ENCODE results near the gene CLDN8.

Gene CLDN8

GRCh38 chr21:30186242-30186641 lies 29.7 kb downstream of the CLDN8 start:
- H3K4me1 ChIP-seq (ENCODE audit: control insufficient read depth in 2 of 2, insufficient read depth in 1 of 2, low read depth in 1 of 2, low read length in 2 of 2), result no peaks in the 10 kb centered on the region
- no peak overlapping the region for H3K4me2 ChIP-seq (ENCODE audit: insufficient read depth, low read length, poor library complexity, severe bottlenecking)
- H3K4me3 ChIP-seq (ENCODE audit: low read length in 2 of 2), result no peak overlapping the region
- H3K18ac ChIP-seq (ENCODE audit: low read length), result no peak overlapping the region
- no peak overlapping the region for H2BK5ac ChIP-seq (ENCODE audit: low read length)
- no peaks in the 10 kb centered on the region for H3K9me3 ChIP-seq (replicated peaks in 1 of 2; ENCODE audit: control insufficient read depth in 2 of 2, insufficient read depth in 1 of 2, low read depth in 1 of 2, low read length in 2 of 2)
- H2AFZ ChIP-seq (ENCODE audit: low read length), result no peak overlapping the region
- no peak overlapping the region for H3K9ac ChIP-seq (ENCODE audit: low read depth, low read length, poor library complexity)
- no peak overlapping the region for H3K4ac ChIP-seq (ENCODE audit: low read length)
- no peaks in the 10 kb centered on the region for H3K36me3 ChIP-seq (replicated peaks in 1 of 2; ENCODE audit: control insufficient read depth in 2 of 2, insufficient read depth in 2 of 2, low read length in 2 of 2)
- no peak overlapping the region for H2BK12ac ChIP-seq (ENCODE audit: low read length)
- H2BK120ac ChIP-seq (ENCODE audit: low read depth, low read length), result no peak overlapping the region
- no CpG with 5 or more reads among the region's 2 CpGs for WGBS, 2 donors (ENCODE audit: extremely low coverage in 2 of 2, insufficient read length in 2 of 2, insufficient replicate concordance in 1 of 2)
- H3K27me3 ChIP-seq (ENCODE audit: control insufficient read depth in 3 of 3, insufficient read depth in 3 of 3, low read depth in 1 of 3, low read length in 3 of 3), result no peaks in the 10 kb centered on the region
- no peak overlapping the region for H3K14ac ChIP-seq (ENCODE audit: low read length)
- H3K27ac ChIP-seq (replicated peaks; ENCODE audit: low read length), result no peak overlapping the region
- H4K91ac ChIP-seq (ENCODE audit: low read depth, low read length, poor library complexity), result no peak overlapping the region
- DNase-seq (ENCODE audit: low spot score), result no peak
- no peak overlapping the region for H3K23ac ChIP-seq (ENCODE audit: low read depth, low read length, poor library complexity)
- no peaks in the 10 kb centered on the region for H3K79me1 ChIP-seq (ENCODE audit: low read depth, low read length)
- no peak overlapping the region for H2AK5ac ChIP-seq (ENCODE audit: low read depth, low read length)
- H4K8ac ChIP-seq (ENCODE audit: low read depth, low read length), result no peak overlapping the region
- H2BK15ac ChIP-seq (ENCODE audit: low read length), result no peak overlapping the region

DNA sequence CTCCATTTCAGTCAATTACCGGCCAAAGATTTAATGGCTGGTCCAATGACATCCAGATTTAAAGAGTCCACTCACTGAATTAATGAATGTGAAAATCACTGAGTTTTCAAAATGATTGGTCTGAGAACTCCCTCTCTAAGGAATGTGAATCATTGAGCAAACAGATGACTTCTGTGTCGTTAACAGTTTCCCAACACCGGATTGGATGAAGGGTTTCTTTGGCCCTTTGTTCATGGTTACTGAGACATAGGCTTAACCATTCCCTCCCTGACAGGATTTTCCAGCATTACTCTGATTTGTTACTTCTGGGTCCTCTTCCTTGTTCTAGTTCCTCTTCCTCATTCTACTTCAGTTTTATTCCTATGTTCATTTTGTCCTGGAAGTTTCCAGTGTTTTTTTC lies 47.8 kb downstream of the CLDN8 start:
- no peak overlapping the region for H4K91ac ChIP-seq (ENCODE audit: low read depth, low read length, poor library complexity)
- no peak overlapping the region for H3K23ac ChIP-seq (ENCODE audit: low read depth, low read length, poor library complexity)
- H3K4ac ChIP-seq (ENCODE audit: low read length), result no peak overlapping the region
- H2BK12ac ChIP-seq (ENCODE audit: low read length), result no peak overlapping the region
- no peak overlapping the region for H2BK5ac ChIP-seq (ENCODE audit: low read length)
- H3K27ac ChIP-seq (replicated peaks; ENCODE audit: low read length), result no peak overlapping the region
- no peaks in the 10 kb centered on the region for H3K36me3 ChIP-seq (replicated peaks in 1 of 2; ENCODE audit: control insufficient read depth in 2 of 2, insufficient read depth in 2 of 2, low read length in 2 of 2)
- H3K4me1 ChIP-seq (ENCODE audit: control insufficient read depth in 2 of 2, insufficient read depth in 1 of 2, low read depth in 1 of 2, low read length in 2 of 2), result no peaks in the 10 kb centered on the region
- no peak overlapping the region for H3K14ac ChIP-seq (ENCODE audit: low read length)
- no peak overlapping the region for H3K18ac ChIP-seq (ENCODE audit: low read length)
- no peak overlapping the region for H2BK120ac ChIP-seq (ENCODE audit: low read depth, low read length)
- H3K4me2 ChIP-seq (ENCODE audit: insufficient read depth, low read length, poor library complexity, severe bottlenecking), result no peak overlapping the region
- no peak overlapping the region for H3K9ac ChIP-seq (ENCODE audit: low read depth, low read length, poor library complexity)
- H4K8ac ChIP-seq (ENCODE audit: low read depth, low read length), result no peak overlapping the region
- no peaks in the 10 kb centered on the region for H3K27me3 ChIP-seq (ENCODE audit: control insufficient read depth in 3 of 3, insufficient read depth in 3 of 3, low read depth in 1 of 3, low read length in 3 of 3)
- no peak overlapping the region for H2AK5ac ChIP-seq (ENCODE audit: low read depth, low read length)
- no peak overlapping the region for H2BK15ac ChIP-seq (ENCODE audit: low read length)
- WGBS, 2 donors (ENCODE audit: extremely low coverage in 2 of 2, insufficient read length in 2 of 2, insufficient replicate concordance in 1 of 2), result no CpG with 5 or more reads among the region's 3 CpGs
- H3K4me3 ChIP-seq (ENCODE audit: low read length in 2 of 2), result no peak overlapping the region
- H3K9me3 ChIP-seq (replicated peaks in 1 of 2; ENCODE audit: control insufficient read depth in 2 of 2, insufficient read depth in 1 of 2, low read depth in 1 of 2, low read length in 2 of 2), result no peaks in the 10 kb centered on the region
- no peak for DNase-seq (ENCODE audit: low spot score)
- H2AFZ ChIP-seq (ENCODE audit: low read length), result no peak overlapping the region
- no peaks in the 10 kb centered on the region for H3K79me1 ChIP-seq (ENCODE audit: low read depth, low read length)

- H3K9me3 ChIP-seq (replicated peaks in 1 of 2; ENCODE audit: control insufficient read depth in 2 of 2, insufficient read depth in 1 of 2, low read depth in 1 of 2, low read length in 2 of 2), result no peaks in the 10 kb centered on the region
These were observed 49.2 kb downstream of the CLDN8 start, which contains the start of gene CLDN17 for GRCh38 chr21:30166705-30167104. TSS of gene CLDN17 (minus strand) at chr21:30166805. CDS start at chr21:30166617, 188 bp downstream.

DNA sequence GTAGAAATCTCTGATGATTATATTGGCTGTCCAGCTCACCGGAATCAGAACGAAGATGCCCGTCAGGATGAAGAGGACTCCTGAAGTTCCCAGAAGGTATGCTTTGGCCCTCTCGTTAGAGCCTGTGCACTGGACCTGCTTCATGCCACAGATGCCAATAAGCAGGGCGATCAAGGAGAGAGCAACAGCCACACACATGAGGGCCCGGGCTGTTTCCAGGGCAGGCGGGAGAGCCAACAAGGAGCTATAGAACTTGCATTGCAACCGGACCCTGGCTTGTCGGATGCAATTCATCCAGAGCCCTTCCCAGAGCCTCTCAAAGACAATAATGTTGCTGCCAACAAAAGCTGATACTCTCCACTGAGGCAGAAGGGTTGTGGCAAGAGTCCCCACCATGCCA lies 49.7 kb downstream of the CLDN8 start:
- no peak overlapping the region for H2BK120ac ChIP-seq (ENCODE audit: low read depth, low read length)
- H3K4me1 ChIP-seq (ENCODE audit: control insufficient read depth in 2 of 2, insufficient read depth in 1 of 2, low read depth in 1 of 2, low read length in 2 of 2), result no peaks in the 10 kb centered on the region
- H2BK15ac ChIP-seq (ENCODE audit: low read length), result no peak overlapping the region
- H3K4me2 ChIP-seq (ENCODE audit: insufficient read depth, low read length, poor library complexity, severe bottlenecking), result no peak overlapping the region
- H3K18ac ChIP-seq (ENCODE audit: low read length), result no peak overlapping the region
- no CpG with 5 or more reads among the region's 9 CpGs for WGBS, 2 donors (ENCODE audit: extremely low coverage in 2 of 2, insufficient read length in 2 of 2, insufficient replicate concordance in 1 of 2)
- no peaks in the 10 kb centered on the region for H3K36me3 ChIP-seq (replicated peaks in 1 of 2; ENCODE audit: control insufficient read depth in 2 of 2, insufficient read depth in 2 of 2, low read length in 2 of 2)
- no peak overlapping the region for H3K23ac ChIP-seq (ENCODE audit: low read depth, low read length, poor library complexity)
- H3K27ac ChIP-seq (replicated peaks; ENCODE audit: low read length), result no peak overlapping the region
- H3K9ac ChIP-seq (ENCODE audit: low read depth, low read length, poor library complexity), result no peak overlapping the region
- no peaks in the 10 kb centered on the region for H3K79me1 ChIP-seq (ENCODE audit: low read depth, low read length)
- H3K27me3 ChIP-seq (ENCODE audit: control insufficient read depth in 3 of 3, insufficient read depth in 3 of 3, low read depth in 1 of 3, low read length in 3 of 3), result no peaks in the 10 kb centered on the region
- H2BK12ac ChIP-seq (ENCODE audit: low read length), result no peak overlapping the region
- H2AK5ac ChIP-seq (ENCODE audit: low read depth, low read length), result no peak overlapping the region
- H2BK5ac ChIP-seq (ENCODE audit: low read length), result no peak overlapping the region
- H4K8ac ChIP-seq (ENCODE audit: low read depth, low read length), result no peak overlapping the region
- H2AFZ ChIP-seq (ENCODE audit: low read length), result no peak overlapping the region
- DNase-seq (ENCODE audit: low spot score), result no peak
- no peak overlapping the region for H4K91ac ChIP-seq (ENCODE audit: low read depth, low read length, poor library complexity)
- no peak overlapping the region for H3K4ac ChIP-seq (ENCODE audit: low read length)
- H3K14ac ChIP-seq (ENCODE audit: low read length), result no peak overlapping the region
- H3K9me3 ChIP-seq (replicated peaks in 1 of 2; ENCODE audit: control insufficient read depth in 2 of 2, insufficient read depth in 1 of 2, low read depth in 1 of 2, low read length in 2 of 2), result no peaks in the 10 kb centered on the region
- H3K4me3 ChIP-seq (ENCODE audit: low read length in 2 of 2), result no peak overlapping the region

More at GRCh38 chr21:30166705-30167104, 49.2 kb downstream of the CLDN8 start, which contains the start of gene CLDN17:
- Histone ChIP-seq H2BK120ac (ENCODE audit: low read depth, low read length) (no peak within 1 kb of the TSS), H2BK15ac (ENCODE audit: low read length) (no peak within 1 kb of the TSS), H2AK5ac (ENCODE audit: low read depth, low read length) (no peak within 1 kb of the TSS), H3K4me2 (ENCODE audit: insufficient read depth, low read length, poor library complexity, severe bottlenecking) (no peak within 1 kb of the TSS), H2AFZ (ENCODE audit: low read length) (no peak within 1 kb of the TSS), H4K91ac (ENCODE audit: low read depth, low read length, poor library complexity) (no peak within 1 kb of the TSS), H2BK5ac (ENCODE audit: low read length) (no peak within 1 kb of the TSS), H3K23ac (ENCODE audit: low read depth, low read length, poor library complexity) (no peak within 1 kb of the TSS), H3K36me3 (replicated peaks in 1 of 2; ENCODE audit: control insufficient read depth in 2 of 2, insufficient read depth in 2 of 2, low read length in 2 of 2) (no peaks in the 10 kb centered on the region), H3K79me1 (ENCODE audit: low read depth, low read length) (no peaks in the 10 kb centered on the region), H3K4ac (ENCODE audit: low read length) (no peak within 1 kb of the TSS), H3K18ac (ENCODE audit: low read length) (no peak within 1 kb of the TSS), H4K8ac (ENCODE audit: low read depth, low read length) (no peak within 1 kb of the TSS), H3K27me3 (ENCODE audit: control insufficient read depth in 3 of 3, insufficient read depth in 3 of 3, low read depth in 1 of 3, low read length in 3 of 3) (no peaks in the 10 kb centered on the region), H3K9ac (ENCODE audit: low read depth, low read length, poor library complexity) (no peak within 1 kb of the TSS), H3K14ac (ENCODE audit: low read length) (no peak within 1 kb of the TSS), H2BK12ac (ENCODE audit: low read length) (no peak within 1 kb of the TSS), H3K4me3 (ENCODE audit: low read length in 2 of 2) (no peak within 1 kb of the TSS), H3K4me1 (ENCODE audit: control insufficient read depth in 2 of 2, insufficient read depth in 1 of 2, low read depth in 1 of 2, low read length in 2 of 2) (no peaks in the 10 kb centered on the region), H3K27ac (replicated peaks; ENCODE audit: low read length) (no peak within 1 kb of the TSS)
- no CpG with 5 or more reads among the region's 1 CpG for WGBS, 2 donors (ENCODE audit: extremely low coverage in 2 of 2, insufficient read length in 2 of 2, insufficient replicate concordance in 1 of 2)
- DNase-seq (ENCODE audit: low spot score), result no peak

All from neuronal stem cell (in vitro differentiated cells).